Stimulated activated CD8-positive, alpha-beta memory T cell treated with anti-CD3 and anti-CD28 coated beads, Interleukin-12 subunit alpha, Interleukin-12 subunit beta, amount 100 ng/mL, for 1 hour (primary cell): ENCODE data around the gene CIBAR2.

Experiments
- DNase-seq: peaks from one replicate; pipeline ENCODE4 v3.0.0-alpha.2; 2020; ENCODE audit warnings: low read depth

CIBAR2 gene

DNA sequence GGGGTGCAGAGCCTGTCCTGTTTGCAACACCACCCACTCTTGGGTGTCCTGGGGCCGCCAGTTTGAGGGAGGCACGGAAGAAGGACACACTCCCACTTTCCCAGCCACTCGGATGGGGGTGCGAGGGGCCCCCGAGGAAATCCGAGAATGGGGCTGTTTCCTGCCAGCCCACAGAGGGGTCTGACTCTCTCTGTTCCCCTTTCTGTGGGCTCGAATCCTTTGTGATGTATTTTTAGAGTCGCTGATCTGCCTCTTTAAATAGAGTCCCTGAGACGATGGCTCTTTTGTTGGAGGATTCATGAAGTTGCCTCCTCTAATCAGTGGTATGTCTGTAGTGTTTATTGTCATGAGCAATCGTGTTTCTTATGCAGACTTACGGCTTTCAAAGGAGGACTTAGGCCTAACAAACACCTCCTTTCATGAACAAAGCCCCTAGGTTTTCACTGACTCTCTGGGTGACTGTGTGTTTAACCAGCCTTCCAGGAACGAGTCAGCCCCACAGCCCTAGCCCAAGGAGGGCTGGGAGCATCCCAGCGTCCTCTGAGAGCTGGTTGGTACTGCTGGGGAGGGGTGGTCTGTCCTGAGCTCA lies 29.1 kb downstream of the CIBAR2 start:
- no peak for DNase-seq

DNA sequence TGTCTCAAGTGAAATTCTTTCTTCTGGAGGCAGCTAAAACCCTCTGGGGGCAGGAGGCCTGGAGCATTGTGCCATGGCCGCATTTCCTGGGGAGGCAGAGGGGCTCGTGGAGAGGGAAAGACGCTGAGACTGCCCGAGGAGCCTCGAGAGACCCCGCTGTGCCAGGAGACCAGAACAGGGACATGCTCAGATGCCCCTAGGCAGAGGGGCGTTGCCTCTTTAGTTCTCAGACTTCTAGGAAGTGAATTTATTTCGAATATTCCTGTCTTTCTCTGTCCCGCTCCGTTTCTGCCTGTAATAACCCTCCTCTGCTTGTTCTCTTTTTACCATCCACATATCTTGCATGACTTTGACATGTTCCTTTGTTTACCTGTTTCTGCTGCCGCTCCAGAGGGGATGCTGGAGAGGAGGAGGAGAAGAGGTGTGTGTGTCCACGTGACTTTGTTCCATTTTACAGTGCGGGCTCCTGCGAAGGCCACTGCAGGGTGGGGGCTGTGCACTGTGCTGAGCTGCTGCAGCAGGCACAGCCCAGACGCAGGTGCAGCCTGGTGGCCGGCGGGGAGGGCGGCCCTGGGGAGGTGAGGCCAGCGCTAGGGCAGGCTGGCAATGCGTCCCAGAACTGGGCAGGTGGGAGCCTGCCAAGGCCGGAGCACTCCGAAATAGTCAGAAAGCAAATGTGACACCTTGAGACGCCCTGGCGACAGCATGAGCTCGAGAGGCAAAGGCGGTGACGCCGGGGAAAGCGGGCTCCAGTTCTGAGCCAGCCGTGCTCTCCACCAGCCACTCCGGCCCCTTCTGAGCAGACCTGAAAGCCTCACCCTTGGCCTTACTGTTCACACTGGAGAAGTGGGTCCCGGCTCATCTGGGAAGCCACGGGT lies 29.9 kb downstream of the CIBAR2 start:
- DNase-seq, result no peak

DNA sequence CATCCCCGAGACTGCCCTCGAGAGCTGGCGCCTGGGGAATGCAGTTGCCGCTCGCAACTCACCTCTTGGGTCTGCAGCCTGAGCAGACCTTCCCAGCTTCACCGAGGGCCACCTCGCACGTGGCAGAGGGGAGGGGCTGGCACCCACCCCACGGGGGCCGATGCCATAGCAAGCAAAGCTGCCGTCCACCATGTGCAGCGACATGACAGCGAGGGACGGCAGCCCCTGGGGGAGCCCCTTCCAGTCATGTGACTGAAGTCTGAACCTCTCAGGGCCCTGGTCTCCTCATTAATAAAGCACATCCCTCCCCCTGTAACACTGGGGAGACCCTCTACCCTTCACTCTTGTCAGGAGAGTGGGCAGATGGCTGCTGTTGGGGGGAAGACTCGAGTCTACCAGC lies 30.5 kb downstream of the CIBAR2 start:
- DNase-seq, result no peak

DNA sequence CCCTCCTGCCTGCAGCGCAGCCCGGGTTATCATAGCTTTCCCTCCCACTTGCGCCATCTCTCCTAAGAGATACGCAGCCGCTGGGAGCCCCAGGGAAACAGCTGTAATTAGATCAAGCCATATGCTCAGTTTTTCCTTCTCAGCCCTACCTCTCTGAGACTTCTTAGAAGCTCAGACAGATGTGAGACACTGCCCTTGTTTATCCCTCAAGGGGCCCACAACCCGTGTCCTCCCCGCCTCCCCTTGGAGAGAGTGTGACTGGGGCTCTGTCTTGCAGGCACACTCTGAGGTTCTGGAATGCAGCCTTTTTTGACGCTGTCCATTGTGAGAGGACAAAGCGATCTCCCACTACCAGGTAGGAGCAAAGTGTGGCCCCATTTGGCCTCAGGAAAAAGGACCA lies 31.2 kb downstream of the CIBAR2 start:
- no peak for DNase-seq

DNA sequence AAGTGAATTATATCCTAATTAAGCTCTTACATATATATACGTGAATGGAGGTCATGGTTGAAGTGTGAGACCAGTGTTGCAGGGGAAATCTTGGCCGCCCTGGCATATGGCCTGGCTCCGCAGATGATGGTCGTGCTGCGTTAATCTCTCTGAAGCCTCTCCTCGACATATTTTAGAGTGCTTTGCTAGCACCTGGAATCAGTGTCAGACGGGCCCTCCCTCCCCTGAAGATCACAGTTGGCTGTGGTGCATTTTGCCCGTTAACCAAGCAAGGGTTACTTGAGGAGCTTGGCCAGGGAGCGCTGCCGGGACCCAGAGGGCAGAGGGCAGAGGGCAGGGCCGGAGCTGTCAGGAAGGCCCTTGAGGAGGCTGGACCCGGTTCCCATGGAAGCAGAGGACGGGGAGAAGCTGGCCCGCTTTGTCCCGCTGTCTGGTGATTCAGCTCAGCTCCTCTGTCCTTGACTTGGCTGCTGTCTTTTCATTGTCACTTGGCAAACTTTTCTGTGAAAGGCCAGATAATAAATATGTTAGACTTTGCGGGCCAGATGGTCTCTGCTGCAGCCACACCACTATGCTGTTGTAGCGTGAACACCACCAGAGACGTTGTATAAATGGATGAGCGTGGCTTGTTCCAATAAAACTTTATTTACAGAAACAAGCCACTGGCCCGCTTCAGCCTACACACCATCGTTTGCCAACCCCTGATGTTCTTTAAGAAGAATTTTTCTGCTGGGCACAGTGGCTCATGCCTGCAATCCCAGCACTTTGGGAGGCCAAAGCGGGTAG lies 32.3 kb downstream of the CIBAR2 start:
- no peak for DNase-seq

DNA sequence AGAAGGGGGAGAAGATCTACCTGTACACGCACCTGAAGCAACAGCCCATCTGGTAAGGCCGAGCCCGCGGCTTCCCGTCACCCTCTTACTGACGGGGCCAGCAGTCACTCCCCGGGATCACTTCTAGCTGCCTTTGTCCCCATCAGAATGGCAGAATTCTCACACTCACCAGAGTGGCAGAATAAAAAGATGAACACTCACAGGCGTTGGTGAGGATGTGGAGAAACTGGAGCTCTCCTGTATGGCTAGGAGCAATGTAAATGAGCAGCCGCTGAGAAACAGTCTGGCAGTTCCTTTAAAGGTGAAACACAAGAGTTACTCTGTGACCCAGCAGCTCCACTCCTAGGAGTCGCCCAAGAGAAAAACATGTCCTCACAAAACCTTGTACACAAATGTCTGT lies 33.3 kb downstream of the CIBAR2 start:
- no peak for DNase-seq

DNA sequence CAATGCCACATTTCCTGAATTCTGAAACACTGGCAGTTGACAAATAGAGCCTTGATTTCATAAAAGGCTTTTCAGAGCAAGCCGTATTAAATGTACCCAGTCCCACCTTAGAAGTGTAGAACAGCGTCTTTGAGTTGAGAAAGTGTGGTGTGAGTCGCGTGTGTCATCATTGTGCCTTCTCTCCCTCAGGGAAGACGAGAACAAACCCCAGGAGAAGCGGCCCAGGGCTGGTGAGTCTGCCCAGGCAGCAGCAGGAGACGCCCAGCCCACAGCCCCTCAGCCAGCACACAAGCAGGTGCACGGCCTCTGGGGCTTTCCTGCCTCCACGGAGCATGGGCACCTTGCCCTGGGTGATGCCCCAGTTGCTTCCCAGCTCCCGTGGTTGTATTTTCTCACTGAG lies 34.0 kb downstream of the CIBAR2 start:
- DNase-seq, result no peak

DNA sequence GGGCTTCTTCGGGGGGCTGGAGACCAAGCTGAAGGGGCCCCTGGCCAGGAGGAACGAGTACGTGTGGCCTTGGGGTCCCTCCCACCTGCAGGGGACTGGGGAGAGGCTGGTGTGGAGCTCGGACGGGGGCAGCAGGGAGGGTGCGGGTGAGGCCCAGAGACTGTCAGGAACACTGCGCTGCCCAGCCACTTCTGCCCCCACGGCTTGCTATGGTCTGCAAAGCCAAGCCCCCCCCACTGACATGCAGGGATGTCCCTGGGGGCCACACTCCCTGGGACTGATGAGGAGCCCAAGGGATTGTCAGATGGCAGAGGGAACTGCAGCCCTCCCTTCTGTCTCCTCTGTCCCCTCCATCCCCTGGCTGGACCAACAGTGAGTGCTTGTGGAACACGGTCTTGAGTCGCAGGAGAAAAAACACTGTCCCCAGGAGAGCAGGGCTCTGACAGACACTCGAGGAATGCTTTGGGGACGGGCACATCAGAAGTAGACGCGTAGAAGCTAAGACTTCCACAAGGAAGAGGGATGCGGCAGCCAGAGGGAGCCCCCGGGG lies 34.6 kb downstream of the CIBAR2 start:
- no peak for DNase-seq

DNA sequence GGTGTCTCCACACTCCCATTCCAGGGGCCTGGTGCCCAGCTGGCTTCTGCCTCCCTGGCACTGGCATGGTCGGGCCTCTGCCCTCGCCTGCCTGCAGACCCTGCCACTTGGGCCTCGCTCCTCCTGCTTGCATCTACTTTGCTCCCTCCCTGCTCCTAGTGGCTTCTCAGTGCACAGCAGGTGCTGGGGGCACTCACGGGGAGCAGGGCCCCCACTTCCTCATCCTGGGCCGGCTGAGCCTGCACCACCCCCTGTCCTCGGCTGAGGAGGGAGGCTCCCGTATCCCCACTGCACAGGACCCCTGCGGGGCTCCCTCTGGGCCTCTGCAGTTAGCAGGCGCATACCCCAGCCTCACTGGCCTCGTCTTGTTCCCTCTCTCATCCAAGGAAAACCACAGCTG lies 35.2 kb downstream of the CIBAR2 start:
- no peak for DNase-seq

DNA sequence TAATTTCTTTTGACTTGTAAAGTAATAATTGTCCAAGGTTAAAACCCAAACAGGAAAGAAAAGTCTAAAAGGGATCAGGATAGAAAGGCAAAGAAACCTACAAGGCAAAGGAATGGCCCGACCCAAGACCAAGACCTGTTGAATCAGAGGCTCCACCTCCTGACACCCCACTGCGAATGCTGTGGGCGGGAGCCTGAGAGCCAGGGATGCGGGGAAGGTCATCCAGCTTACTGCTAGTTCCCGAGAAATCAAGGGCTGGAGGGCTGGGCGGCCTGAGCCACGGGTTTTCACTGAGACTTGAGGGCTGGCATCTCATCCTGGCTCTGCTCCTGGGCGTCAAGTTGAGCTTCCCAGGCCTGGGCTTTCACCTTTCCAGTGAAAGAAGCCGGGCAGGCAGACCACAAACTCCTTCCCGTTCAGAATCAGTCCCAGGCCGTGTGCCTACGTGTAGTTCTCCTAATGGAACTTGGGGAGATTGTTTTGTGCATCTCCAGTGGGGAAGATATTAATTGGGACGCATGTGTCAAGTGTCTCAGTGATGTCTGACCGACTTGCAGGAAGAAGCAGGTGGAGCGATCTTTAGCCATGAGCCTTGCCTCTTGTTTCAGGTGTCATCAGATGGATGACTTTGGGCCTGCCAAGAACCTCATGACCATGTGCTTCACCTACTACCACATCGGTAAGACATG lies 36.9 kb downstream of the CIBAR2 start:
- no peak for DNase-seq

DNA sequence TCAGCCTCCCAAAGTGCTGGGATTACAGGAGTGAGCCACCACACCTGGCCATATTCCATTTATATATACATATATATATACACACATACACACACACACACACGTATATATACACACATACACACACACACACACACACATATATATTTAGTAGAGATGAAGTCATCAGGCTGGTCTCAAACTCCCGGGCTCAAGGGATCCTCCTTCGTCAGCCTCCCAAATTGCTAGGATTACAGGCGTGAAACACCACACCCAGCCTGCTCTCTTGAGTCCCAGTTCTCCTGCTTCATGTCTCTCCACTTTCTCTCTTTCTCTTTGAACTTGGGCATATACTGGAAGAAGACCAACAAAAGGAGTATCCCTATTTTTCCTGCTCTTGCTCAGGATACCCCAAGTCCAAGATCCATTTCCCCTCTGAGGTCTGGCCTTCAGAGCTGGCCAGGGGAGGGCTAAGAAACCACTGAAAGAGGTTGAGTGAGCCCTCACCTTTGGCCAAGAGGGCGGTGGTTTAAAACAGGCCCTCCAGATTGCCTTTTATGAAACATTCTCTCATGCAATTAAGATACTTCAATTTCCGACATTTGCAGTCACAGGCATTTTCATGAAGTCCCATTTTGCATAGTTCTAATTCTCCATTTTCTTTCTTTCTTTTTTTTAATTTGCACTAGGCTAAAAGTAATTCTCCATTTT lies 37.9 kb downstream of the CIBAR2 start:
- no peak for DNase-seq

DNA sequence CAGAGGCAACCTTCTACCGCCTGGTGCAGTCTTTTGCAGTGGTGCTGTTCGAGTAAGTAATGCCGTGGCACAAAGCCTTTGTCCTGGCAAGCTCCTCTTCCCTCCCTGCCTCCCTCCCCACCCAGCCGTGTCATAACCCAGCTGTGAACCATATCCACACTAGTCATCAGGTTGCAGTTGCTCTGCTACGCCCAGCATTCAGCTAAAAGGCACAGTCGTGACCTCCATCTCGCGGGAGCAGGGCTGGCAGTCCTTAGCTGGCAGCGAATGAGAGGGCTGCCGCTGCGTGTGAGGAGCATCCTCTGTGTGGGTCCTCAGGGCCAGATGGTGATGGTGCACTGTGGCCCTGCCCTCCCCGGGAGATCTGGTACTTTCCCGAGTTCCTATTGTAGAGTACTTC lies 39.3 kb downstream of the CIBAR2 start:
- DNase-seq, result no peak

DNA sequence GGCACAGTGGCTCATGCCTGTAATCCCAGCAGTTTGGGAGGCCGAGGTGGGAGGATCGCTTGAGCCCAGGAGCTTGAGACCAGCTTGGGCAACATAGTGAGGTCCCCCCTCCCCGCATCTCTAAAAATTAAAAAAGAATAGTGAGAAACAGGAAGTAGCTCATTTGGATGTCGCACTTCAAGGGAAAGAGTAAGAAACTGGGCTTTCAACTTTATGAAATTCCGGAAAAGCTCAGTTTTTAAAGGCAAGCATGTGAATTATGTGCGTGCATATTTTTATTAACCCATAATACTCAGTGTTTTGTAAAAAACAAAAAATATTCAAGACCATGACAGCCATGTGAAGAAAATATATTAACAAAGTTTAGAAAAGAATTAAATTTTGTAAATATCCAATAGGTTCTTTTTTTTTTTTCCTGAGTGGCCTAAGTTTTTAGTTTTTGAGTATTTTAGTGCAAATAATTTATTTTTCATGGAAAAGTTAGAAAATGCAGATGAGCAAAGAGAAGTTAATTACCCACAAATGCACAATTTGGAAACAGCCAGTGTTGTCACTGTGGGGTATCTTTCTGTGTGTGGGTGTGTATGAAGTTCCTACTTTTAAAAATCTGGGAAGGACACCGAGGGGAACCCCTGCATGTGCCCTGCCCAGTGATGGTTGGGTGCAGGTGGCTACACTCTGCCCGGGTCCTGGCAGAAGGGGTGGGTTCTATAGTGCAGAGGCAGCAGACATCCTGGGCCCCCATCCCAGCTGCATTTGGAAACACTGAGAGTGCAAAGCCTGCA lies 40.0 kb downstream of the CIBAR2 start:
- DNase-seq, result no peak

DNA sequence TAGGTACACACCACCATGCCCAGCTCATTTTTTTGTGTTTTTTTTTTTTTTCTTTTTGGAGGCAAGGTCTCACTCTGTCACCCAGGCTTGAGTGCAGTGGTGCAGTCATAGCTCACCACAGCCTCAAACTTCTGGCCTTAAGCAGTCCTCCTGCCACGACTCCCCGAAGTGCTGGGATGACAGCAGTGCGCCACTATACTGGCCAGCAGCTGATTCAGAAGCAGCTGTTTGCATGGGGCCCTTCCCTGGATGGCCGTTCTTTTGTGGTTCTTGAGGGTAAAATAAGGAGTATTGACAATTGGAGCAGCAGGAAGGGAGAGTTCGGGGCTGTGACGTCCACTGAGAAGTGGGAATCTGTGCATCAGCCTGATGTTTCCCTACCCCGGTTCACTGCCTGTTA lies 43.1 kb downstream of the CIBAR2 start:
- DNase-seq, result no peak

DNA sequence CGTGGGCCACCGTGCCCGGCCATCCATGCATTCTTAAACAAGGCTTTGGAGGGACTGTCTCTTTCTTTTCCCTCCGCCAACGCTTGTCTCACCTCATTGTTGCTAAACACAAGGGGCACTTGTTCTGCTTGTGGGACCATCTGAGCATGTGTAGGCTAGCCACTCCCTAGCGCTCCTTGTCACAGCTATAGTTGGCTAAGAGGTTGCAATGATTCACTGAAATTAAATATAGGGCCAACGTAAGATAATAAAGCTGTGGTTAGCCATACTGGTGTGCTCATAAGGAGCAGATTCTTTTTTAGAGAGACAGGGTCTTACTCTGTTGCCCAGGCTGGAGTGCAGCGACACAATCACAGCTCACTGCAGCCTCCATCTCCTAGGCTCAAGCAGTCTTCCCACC lies 43.5 kb downstream of the CIBAR2 start:
- DNase-seq, result no peak

DNA sequence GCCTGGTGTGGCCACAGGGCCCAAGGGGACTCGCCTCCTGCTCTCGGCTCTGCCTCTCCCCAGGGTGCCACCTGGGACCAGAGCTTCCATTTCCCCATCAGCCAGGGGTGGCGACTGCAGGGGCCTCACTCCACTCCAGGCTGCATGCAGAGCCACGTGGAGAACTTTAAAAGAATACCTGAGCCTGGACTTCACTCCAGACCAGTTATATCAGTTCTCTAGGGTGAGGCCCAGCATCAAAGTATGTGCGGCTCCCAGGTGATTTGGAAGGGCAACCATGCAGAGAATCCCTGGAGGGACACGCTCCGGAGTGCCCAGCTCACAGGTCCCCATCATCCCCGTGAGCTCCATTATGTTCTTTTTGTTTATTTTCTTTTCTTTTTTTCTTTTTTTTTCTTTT lies 44.8 kb downstream of the CIBAR2 start:
- DNase-seq, result no peak

DNA sequence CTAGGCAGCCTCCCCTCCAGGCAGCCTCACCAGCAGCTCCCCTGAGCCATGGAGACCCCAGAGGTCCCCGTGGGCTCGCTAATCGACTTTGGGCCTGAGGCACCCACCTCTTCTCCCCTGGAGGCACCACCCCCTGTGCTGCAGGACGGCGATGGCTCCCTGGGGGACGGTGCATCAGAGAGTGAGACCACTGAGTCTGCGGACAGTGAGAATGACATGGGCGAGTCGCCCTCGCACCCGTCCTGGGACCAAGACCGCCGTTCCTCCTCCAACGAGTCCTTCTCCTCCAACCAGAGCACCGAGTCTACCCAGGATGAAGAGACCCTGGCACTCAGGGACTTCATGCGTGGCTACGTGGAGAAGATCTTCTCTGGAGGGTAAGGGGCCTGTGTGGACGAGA lies 45.2 kb downstream of the CIBAR2 start:
- DNase-seq, result no peak

DNA sequence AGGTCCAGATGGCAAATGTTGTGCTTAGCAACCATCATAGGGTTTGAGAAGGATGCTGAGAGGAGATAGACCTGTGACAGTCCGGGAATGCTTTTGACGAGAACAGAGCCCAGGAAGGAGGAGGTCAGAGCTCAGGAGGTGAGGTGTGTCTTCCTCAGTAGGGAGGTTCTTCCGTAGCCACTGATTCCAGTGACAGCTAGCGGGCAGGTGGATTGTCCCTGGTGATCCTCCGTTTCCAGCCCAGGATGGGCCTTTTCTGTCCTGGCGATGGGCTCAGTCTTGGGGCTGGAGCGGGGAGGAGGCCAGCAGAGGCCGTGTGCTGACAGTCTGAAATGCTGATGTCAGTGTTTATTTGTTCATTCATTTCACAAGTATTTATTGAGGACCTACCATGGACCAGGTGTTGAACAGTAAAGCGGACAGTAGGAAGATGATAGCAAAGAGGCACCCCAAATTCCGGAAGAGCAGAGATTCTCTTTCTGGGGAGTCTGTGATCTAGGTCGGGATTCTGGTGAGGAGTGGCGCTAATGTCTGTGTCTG lies 45.9 kb downstream of the CIBAR2 start:
- no peak for DNase-seq

DNA sequence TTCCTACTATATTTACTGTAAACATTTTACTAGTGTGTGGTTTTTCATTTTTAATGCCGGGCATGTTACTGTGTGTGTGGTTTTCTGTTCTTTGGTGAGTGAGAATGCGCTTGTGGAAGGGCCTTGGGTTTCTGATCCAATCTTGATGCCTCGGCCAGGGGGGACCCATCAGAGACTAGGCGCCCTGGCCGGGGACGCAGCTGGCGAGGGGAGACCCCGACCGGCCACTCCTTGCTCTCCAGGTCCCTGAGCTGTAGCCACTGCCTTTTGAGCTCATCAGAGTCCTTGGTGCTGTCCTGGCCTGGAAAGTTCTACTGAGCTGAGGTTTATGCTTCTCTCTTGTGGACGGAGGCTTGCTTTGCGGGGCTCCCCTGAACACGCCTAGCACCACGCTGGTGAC lies 47.2 kb downstream of the CIBAR2 start:
- no peak for DNase-seq

DNA sequence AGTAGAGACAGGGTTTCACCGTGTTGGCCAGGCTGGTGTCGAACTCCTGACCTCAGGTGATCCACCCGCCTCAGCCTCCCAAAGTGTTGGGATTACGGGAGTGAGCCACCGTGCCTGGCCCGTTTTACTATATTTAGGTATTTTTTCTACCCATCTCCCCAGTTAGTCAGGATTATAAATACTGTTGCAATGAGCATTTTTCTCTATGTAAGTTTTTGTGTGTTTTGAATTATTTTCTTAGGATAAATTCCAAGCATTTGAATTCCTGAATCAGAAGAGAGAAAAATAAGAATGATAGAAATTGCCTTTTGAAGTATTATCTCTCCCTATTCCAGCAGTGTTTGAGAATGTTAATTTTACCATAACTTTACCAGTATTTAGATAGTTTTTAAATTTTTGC lies 48.1 kb downstream of the CIBAR2 start:
- no peak for DNase-seq

DNA sequence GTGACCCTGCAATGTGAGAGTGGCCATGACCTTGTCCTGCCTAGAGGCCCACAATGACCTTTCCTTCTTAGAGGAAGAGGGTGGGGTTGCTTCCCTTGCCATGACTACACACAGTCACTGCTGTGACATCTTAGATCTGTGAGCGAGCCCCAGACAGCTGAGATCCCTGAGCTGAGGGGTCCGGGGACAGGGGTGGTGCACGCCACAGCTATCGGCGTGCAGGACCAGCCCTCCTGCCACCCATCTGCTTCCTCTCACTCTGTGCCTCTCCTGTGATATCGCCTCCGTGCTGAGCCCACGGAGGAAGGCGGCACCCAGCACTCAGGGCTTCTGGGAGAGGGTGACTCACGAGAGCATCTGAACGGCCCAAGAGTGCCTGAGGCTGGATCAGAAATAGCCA lies 49.4 kb downstream of the CIBAR2 start:
- no peak for DNase-seq
